ENCODE data around the gene MCM3.

GRCh38 chr6:52286798-52287432 is 2.4 kb upstream of the MCM3 start:
- TF ChIP-seq POLR2A (IDR thresholded peaks at IDR 0.05): no peak
- TF ChIP-seq CTCF (IDR thresholded peaks at IDR 0.05): peak in 2 of 3 donors; percentile 24 to 28
